ENCODE measurements around the gene INPP4B.

Gene INPP4B

GRCh38 chr4:142130666-142131065 is 715.4 kb downstream of the INPP4B start:
- Histone ChIP-seq H3K4me2 (ENCODE audit: low read length, poor library complexity, severe bottlenecking) (no peak overlapping the region), H3K4me3 (ENCODE audit: insufficient read depth in 1 of 2, low read depth in 1 of 2, low read length in 2 of 2) (no peak overlapping the region), H4K8ac (ENCODE audit: low read length) (no peak overlapping the region), H2BK5ac (ENCODE audit: low read depth, low read length, poor library complexity, severe bottlenecking) (no peak overlapping the region), H2BK15ac (ENCODE audit: low read depth, poor library complexity, severe bottlenecking) (no peak overlapping the region), H3K18ac (ENCODE audit: low read depth in 1 of 2, low read length in 2 of 2) (no peak overlapping the region), H4K91ac (ENCODE audit: low read length) (no peak overlapping the region), H3K9me3 (ENCODE audit: control insufficient read depth, low read length) (no peaks in the 10 kb centered on the region), H3K14ac (ENCODE audit: low read length in 2 of 2) (no peak overlapping the region), H3K4me1 (ENCODE audit: control insufficient read depth, insufficient read depth, low read depth, low read length) (no peaks in the 10 kb centered on the region), H3K23ac (ENCODE audit: low read length in 2 of 2) (no peak overlapping the region), H3K9ac (ENCODE audit: low read length) (no peak overlapping the region), H2AFZ (ENCODE audit: low read depth, low read length) (no peak overlapping the region), H2BK120ac (ENCODE audit: low read depth, low read length) (no peak overlapping the region), H2BK12ac (ENCODE audit: low read length in 2 of 2) (no peak overlapping the region), H3K27me3 (ENCODE audit: control insufficient read depth in 1 of 2, insufficient read depth in 1 of 2, low read length in 2 of 2) (no peaks in the 10 kb centered on the region), H3K27ac (ENCODE audit: low read length, poor library complexity, severe bottlenecking) (no peak overlapping the region), H3K36me3 (ENCODE audit: control insufficient read depth in 1 of 2, insufficient read depth in 2 of 2, low read depth in 1 of 2, low read length in 2 of 2) (no peaks in the 10 kb centered on the region), H3K79me1 (replicated peaks; ENCODE audit: low read length, poor library complexity, severe bottlenecking) (peaks cover 2% of the 10 kb centered on the region), H3K4ac (ENCODE audit: low read depth in 1 of 2, low read length in 2 of 2) (no peak overlapping the region), H2AK5ac (ENCODE audit: low read length, severe bottlenecking) (no peak overlapping the region)
- no CpG with 5 or more reads among the region's 1 CpG for WGBS
- DNase-seq = no peak

DNA sequence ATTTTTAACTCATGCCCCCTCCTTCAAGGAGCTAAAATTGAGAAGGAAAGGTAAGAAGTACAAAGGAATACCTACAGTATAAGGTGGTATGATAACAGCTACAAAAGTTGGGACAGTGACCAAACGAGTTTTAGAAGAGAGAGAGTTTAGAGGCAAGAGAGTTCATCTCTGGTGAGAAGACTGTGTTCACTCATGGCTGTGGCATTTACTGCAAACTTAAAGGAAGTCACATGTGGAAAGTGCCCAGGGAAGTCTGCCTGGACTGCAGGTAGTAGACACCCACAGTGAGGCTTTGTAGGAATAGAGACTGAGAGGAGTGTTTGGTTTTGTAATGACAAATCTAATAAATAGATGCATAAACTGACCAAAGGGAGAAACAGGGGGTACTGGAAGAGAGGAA is 716.2 kb downstream of the INPP4B start:
- Histone ChIP-seq H3K27ac (ENCODE audit: low read length, poor library complexity, severe bottlenecking) (no peak overlapping the region), H3K18ac (ENCODE audit: low read depth in 1 of 2, low read length in 2 of 2) (no peak overlapping the region), H2BK15ac (ENCODE audit: low read depth, poor library complexity, severe bottlenecking) (no peak overlapping the region), H2BK12ac (ENCODE audit: low read length in 2 of 2) (no peak overlapping the region), H4K91ac (ENCODE audit: low read length) (no peak overlapping the region), H3K36me3 (ENCODE audit: control insufficient read depth in 1 of 2, insufficient read depth in 2 of 2, low read depth in 1 of 2, low read length in 2 of 2) (no peaks in the 10 kb centered on the region), H3K23ac (ENCODE audit: low read length in 2 of 2) (no peak overlapping the region), H4K8ac (ENCODE audit: low read length) (no peak overlapping the region), H3K14ac (ENCODE audit: low read length in 2 of 2) (no peak overlapping the region), H3K4ac (ENCODE audit: low read depth in 1 of 2, low read length in 2 of 2) (no peak overlapping the region), H2AK5ac (ENCODE audit: low read length, severe bottlenecking) (no peak overlapping the region), H2BK120ac (ENCODE audit: low read depth, low read length) (no peak overlapping the region), H3K9ac (ENCODE audit: low read length) (no peak overlapping the region), H3K9me3 (ENCODE audit: control insufficient read depth, low read length) (no peaks in the 10 kb centered on the region), H3K4me2 (ENCODE audit: low read length, poor library complexity, severe bottlenecking) (no peak overlapping the region), H3K27me3 (ENCODE audit: control insufficient read depth in 1 of 2, insufficient read depth in 1 of 2, low read length in 2 of 2) (no peaks in the 10 kb centered on the region), H2BK5ac (ENCODE audit: low read depth, low read length, poor library complexity, severe bottlenecking) (no peak overlapping the region), H2AFZ (ENCODE audit: low read depth, low read length) (no peak overlapping the region), H3K4me3 (ENCODE audit: insufficient read depth in 1 of 2, low read depth in 1 of 2, low read length in 2 of 2) (no peak overlapping the region), H3K79me1 (replicated peaks; ENCODE audit: low read length, poor library complexity, severe bottlenecking) (peaks cover 2% of the 10 kb centered on the region), H3K4me1 (ENCODE audit: control insufficient read depth, insufficient read depth, low read depth, low read length) (no peaks in the 10 kb centered on the region)
- 82% methylated on average over 1 of the region's 1 CpG for WGBS
- no peak for DNase-seq

GRCh38 chr4:142129473-142129872 is 716.6 kb downstream of the INPP4B start:
- Histone ChIP-seq H3K4me3 (ENCODE audit: insufficient read depth in 1 of 2, low read depth in 1 of 2, low read length in 2 of 2) (no peak overlapping the region), H3K23ac (ENCODE audit: low read length in 2 of 2) (no peak overlapping the region), H4K91ac (ENCODE audit: low read length) (no peak overlapping the region), H3K4ac (ENCODE audit: low read depth in 1 of 2, low read length in 2 of 2) (no peak overlapping the region), H4K8ac (ENCODE audit: low read length) (no peak overlapping the region), H3K18ac (ENCODE audit: low read depth in 1 of 2, low read length in 2 of 2) (no peak overlapping the region), H2AK5ac (ENCODE audit: low read length, severe bottlenecking) (no peak overlapping the region), H3K9ac (ENCODE audit: low read length) (no peak overlapping the region), H3K4me1 (ENCODE audit: control insufficient read depth, insufficient read depth, low read depth, low read length) (no peaks in the 10 kb centered on the region), H3K27me3 (ENCODE audit: control insufficient read depth in 1 of 2, insufficient read depth in 1 of 2, low read length in 2 of 2) (no peaks in the 10 kb centered on the region), H2AFZ (ENCODE audit: low read depth, low read length) (no peak overlapping the region), H3K36me3 (ENCODE audit: control insufficient read depth in 1 of 2, insufficient read depth in 2 of 2, low read depth in 1 of 2, low read length in 2 of 2) (no peaks in the 10 kb centered on the region), H2BK5ac (ENCODE audit: low read depth, low read length, poor library complexity, severe bottlenecking) (no peak overlapping the region), H2BK120ac (ENCODE audit: low read depth, low read length) (no peak overlapping the region), H2BK15ac (ENCODE audit: low read depth, poor library complexity, severe bottlenecking) (no peak overlapping the region), H3K14ac (ENCODE audit: low read length in 2 of 2) (no peak overlapping the region), H2BK12ac (ENCODE audit: low read length in 2 of 2) (no peak overlapping the region), H3K27ac (ENCODE audit: low read length, poor library complexity, severe bottlenecking) (no peak overlapping the region), H3K4me2 (ENCODE audit: low read length, poor library complexity, severe bottlenecking) (no peak overlapping the region), H3K79me1 (replicated peaks; ENCODE audit: low read length, poor library complexity, severe bottlenecking) (peaks cover 2% of the 10 kb centered on the region), H3K9me3 (ENCODE audit: control insufficient read depth, low read length) (no peaks in the 10 kb centered on the region)
- WGBS = 89% methylated on average over 1 of the region's 3 CpGs
- DNase-seq = no peak

- no peak overlapping the region for H3K18ac ChIP-seq (ENCODE audit: low read depth in 1 of 2, low read length in 2 of 2)
- no peak overlapping the region for H2BK15ac ChIP-seq (ENCODE audit: low read depth, poor library complexity, severe bottlenecking)
- H3K36me3 ChIP-seq (ENCODE audit: control insufficient read depth in 1 of 2, insufficient read depth in 2 of 2, low read depth in 1 of 2, low read length in 2 of 2) = no peaks in the 10 kb centered on the region
- WGBS = 55% methylated on average over 3 of the region's 3 CpGs
- H3K27me3 ChIP-seq (ENCODE audit: control insufficient read depth in 1 of 2, insufficient read depth in 1 of 2, low read length in 2 of 2) = no peaks in the 10 kb centered on the region
- no peak overlapping the region for H2BK5ac ChIP-seq (ENCODE audit: low read depth, low read length, poor library complexity, severe bottlenecking)
- no peak overlapping the region for H3K4ac ChIP-seq (ENCODE audit: low read depth in 1 of 2, low read length in 2 of 2)
- no peak overlapping the region for H2AK5ac ChIP-seq (ENCODE audit: low read length, severe bottlenecking)
- no peak overlapping the region for H3K14ac ChIP-seq (ENCODE audit: low read length in 2 of 2)
- H3K23ac ChIP-seq (ENCODE audit: low read length in 2 of 2) = no peak overlapping the region
- no peaks in the 10 kb centered on the region for H3K4me1 ChIP-seq (ENCODE audit: control insufficient read depth, insufficient read depth, low read depth, low read length)
- H3K9ac ChIP-seq (ENCODE audit: low read length) = no peak overlapping the region
- H2AFZ ChIP-seq (ENCODE audit: low read depth, low read length) = no peak overlapping the region
- H3K27ac ChIP-seq (ENCODE audit: low read length, poor library complexity, severe bottlenecking) = no peak overlapping the region
- H2BK120ac ChIP-seq (ENCODE audit: low read depth, low read length) = no peak overlapping the region
- no peak overlapping the region for H4K91ac ChIP-seq (ENCODE audit: low read length)
- H3K9me3 ChIP-seq (ENCODE audit: control insufficient read depth, low read length) = no peaks in the 10 kb centered on the region
- no peak overlapping the region for H3K4me2 ChIP-seq (ENCODE audit: low read length, poor library complexity, severe bottlenecking)
- no peak overlapping the region for H3K4me3 ChIP-seq (ENCODE audit: insufficient read depth in 1 of 2, low read depth in 1 of 2, low read length in 2 of 2)
- no peak overlapping the region for H4K8ac ChIP-seq (ENCODE audit: low read length)
- peaks cover 2% of the 10 kb centered on the region for H3K79me1 ChIP-seq (replicated peaks; ENCODE audit: low read length, poor library complexity, severe bottlenecking)
- peak; percentile 15 for DNase-seq
- H2BK12ac ChIP-seq (ENCODE audit: low read length in 2 of 2) = no peak overlapping the region
These were observed 717.6 kb downstream of the INPP4B start for GRCh38 chr4:142128529-142128928.

Measured in mesenchymal stem cell (in vitro differentiated cells and primary cell).